ENCODE measurements around the gene ADAM23. TPM values are rescaled to one million over a fixed set of nuclear protein-coding genes. Genes with fewer than 3 reads are reported as not detected.

Gene ADAM23
- total RNA-seq, 1 donor from 2014 or later = 12.0 TPM

DNA sequence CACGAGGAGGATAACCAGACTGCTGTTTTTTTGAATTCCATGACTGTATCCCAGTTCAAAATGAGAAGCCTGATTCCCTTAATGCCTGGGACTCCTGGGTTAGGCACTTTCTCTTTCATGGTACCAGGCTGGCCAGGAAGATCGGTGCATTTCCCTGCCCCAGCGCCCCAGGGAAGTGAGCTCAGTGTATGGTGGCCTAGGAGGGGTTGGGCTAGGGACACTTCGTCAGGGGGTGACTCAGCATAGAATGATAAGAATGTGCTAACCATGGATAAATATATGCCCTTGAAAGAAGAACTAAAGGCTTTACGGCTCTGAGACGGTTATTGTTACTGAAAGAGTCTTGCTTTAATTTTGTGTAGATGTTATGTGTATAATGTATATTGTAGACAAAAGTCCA is 171.5 kb downstream of the ADAM23 start:
- TF ChIP-seq, protein P1, sequence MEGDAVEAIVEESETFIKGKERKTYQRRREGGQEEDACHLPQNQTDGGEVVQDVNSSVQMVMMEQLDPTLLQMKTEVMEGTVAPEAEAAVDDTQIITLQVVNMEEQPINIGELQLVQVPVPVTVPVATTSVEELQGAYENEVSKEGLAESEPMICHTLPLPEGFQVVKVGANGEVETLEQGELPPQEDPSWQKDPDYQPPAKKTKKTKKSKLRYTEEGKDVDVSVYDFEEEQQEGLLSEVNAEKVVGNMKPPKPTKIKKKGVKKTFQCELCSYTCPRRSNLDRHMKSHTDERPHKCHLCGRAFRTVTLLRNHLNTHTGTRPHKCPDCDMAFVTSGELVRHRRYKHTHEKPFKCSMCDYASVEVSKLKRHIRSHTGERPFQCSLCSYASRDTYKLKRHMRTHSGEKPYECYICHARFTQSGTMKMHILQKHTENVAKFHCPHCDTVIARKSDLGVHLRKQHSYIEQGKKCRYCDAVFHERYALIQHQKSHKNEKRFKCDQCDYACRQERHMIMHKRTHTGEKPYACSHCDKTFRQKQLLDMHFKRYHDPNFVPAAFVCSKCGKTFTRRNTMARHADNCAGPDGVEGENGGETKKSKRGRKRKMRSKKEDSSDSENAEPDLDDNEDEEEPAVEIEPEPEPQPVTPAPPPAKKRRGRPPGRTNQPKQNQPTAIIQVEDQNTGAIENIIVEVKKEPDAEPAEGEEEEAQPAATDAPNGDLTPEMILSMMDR (IDR thresholded peaks at IDR 0.05; ENCODE audit: unreplicated experiment) = no peak
- peaks cover 2% of the 10 kb centered on the region for H3K27me3 Mint-ChIP-seq (ENCODE audit: unreplicated experiment)
- no peaks in the 10 kb centered on the region for H3K9me3 Mint-ChIP-seq (ENCODE audit: unreplicated experiment)
- no peak overlapping the region for H3K4me3 Mint-ChIP-seq (ENCODE audit: unreplicated experiment)
- H3K4me1 Mint-ChIP-seq (ENCODE audit: unreplicated experiment) = no peaks in the 10 kb centered on the region
- H3K27ac Mint-ChIP-seq (ENCODE audit: unreplicated experiment) = no peak overlapping the region
- DNase-seq (ENCODE audit: low spot score) = no peak
- no peaks in the 10 kb centered on the region for H3K36me3 Mint-ChIP-seq (ENCODE audit: low read depth, unreplicated experiment)

- Mint-ChIP-seq H3K9me3 (ENCODE audit: unreplicated experiment) (no peaks in the 10 kb centered on the region), H3K36me3 (ENCODE audit: low read depth, unreplicated experiment) (no peaks in the 10 kb centered on the region), H3K27ac (ENCODE audit: unreplicated experiment) (no peak overlapping the region), H3K4me3 (ENCODE audit: unreplicated experiment) (no peak overlapping the region), H3K27me3 (ENCODE audit: unreplicated experiment) (peaks cover 2% of the 10 kb centered on the region), H3K4me1 (ENCODE audit: unreplicated experiment) (no peaks in the 10 kb centered on the region)
- DNase-seq (ENCODE audit: low spot score) = no peak
- TF ChIP-seq, protein P1 (IDR thresholded peaks at IDR 0.05; ENCODE audit: unreplicated experiment) = no peak
Observed at GRCh38 chr2:206615417-206616089, 172.2 kb downstream of the ADAM23 start.

- no peaks in the 10 kb centered on the region for H3K4me1 Mint-ChIP-seq (ENCODE audit: unreplicated experiment)
- H3K9me3 Mint-ChIP-seq (ENCODE audit: unreplicated experiment) = no peaks in the 10 kb centered on the region
- no peaks in the 10 kb centered on the region for H3K36me3 Mint-ChIP-seq (ENCODE audit: low read depth, unreplicated experiment)
- DNase-seq (ENCODE audit: low spot score) = no peak
- peaks cover 2% of the 10 kb centered on the region for H3K27me3 Mint-ChIP-seq (ENCODE audit: unreplicated experiment)
- no peak overlapping the region for H3K4me3 Mint-ChIP-seq (ENCODE audit: unreplicated experiment)
- H3K27ac Mint-ChIP-seq (ENCODE audit: unreplicated experiment) = no peak overlapping the region
- TF ChIP-seq, protein P1 (IDR thresholded peaks at IDR 0.05; ENCODE audit: unreplicated experiment) = no peak
Observed at GRCh38 chr2:206616151-206616550, 172.8 kb downstream of the ADAM23 start.

- Mint-ChIP-seq H3K9me3 (ENCODE audit: unreplicated experiment) (no peaks in the 10 kb centered on the region), H3K36me3 (ENCODE audit: low read depth, unreplicated experiment) (no peaks in the 10 kb centered on the region), H3K27me3 (ENCODE audit: unreplicated experiment) (peaks cover 2% of the 10 kb centered on the region), H3K4me1 (ENCODE audit: unreplicated experiment) (no peaks in the 10 kb centered on the region), H3K4me3 (ENCODE audit: unreplicated experiment) (no peak overlapping the region), H3K27ac (ENCODE audit: unreplicated experiment) (no peak overlapping the region)
- no peak for DNase-seq (ENCODE audit: low spot score)
- TF ChIP-seq, protein P1 (IDR thresholded peaks at IDR 0.05; ENCODE audit: unreplicated experiment) = no peak
Observed at GRCh38 chr2:206619011-206619410, 175.7 kb downstream of the ADAM23 start.

DNA sequence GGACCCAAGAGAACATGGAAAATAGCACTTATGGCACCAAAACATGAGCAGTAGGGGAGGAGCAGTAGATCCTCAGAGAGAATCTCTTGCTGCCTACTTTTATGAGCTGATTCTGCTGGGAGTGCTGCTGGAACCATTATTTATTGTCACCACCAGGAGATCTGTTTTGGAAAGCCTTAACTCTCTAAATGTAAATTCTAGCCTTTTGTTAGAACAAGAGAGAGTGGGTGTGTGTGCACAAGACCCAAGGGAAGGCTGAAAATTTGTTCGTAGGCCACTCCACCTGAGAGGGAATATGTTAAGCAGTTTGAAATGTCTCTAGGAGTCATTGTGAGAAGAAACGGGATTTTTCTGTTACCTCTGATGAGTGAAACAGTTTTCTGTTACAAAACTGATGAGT is 182.8 kb downstream of the ADAM23 start:
- H3K36me3 Mint-ChIP-seq (ENCODE audit: low read depth, unreplicated experiment) = no peaks in the 10 kb centered on the region
- TF ChIP-seq, protein P1 (IDR thresholded peaks at IDR 0.05; ENCODE audit: unreplicated experiment) = no peak
- H3K9me3 Mint-ChIP-seq (ENCODE audit: unreplicated experiment) = no peaks in the 10 kb centered on the region
- no peak overlapping the region for H3K4me3 Mint-ChIP-seq (ENCODE audit: unreplicated experiment)
- H3K27ac Mint-ChIP-seq (ENCODE audit: unreplicated experiment) = no peak overlapping the region
- DNase-seq (ENCODE audit: low spot score) = no peak
- H3K27me3 Mint-ChIP-seq (ENCODE audit: unreplicated experiment) = no peaks in the 10 kb centered on the region
- peaks cover 7% of the 10 kb centered on the region for H3K4me1 Mint-ChIP-seq (ENCODE audit: unreplicated experiment)
